ENCODE measurements around the gene IFNK. TPM values are rescaled to one million over a fixed set of nuclear protein-coding genes. Genes with fewer than 3 reads are reported as not detected.

IFNK gene
- total and polyA plus RNA-seq, 10 donors = not detected

- TF ChIP-seq, protein P1, sequence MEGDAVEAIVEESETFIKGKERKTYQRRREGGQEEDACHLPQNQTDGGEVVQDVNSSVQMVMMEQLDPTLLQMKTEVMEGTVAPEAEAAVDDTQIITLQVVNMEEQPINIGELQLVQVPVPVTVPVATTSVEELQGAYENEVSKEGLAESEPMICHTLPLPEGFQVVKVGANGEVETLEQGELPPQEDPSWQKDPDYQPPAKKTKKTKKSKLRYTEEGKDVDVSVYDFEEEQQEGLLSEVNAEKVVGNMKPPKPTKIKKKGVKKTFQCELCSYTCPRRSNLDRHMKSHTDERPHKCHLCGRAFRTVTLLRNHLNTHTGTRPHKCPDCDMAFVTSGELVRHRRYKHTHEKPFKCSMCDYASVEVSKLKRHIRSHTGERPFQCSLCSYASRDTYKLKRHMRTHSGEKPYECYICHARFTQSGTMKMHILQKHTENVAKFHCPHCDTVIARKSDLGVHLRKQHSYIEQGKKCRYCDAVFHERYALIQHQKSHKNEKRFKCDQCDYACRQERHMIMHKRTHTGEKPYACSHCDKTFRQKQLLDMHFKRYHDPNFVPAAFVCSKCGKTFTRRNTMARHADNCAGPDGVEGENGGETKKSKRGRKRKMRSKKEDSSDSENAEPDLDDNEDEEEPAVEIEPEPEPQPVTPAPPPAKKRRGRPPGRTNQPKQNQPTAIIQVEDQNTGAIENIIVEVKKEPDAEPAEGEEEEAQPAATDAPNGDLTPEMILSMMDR (IDR thresholded peaks at IDR 0.05 in 8 of 11, conservative IDR thresholded peaks at IDR 0.05 in 3 of 11) = no peak
- TF ChIP-seq POLR2AphosphoS5 (IDR thresholded peaks at IDR 0.05) = no peak
- TF ChIP-seq POLR2A (IDR thresholded peaks at IDR 0.05) = no peak
- Histone ChIP-seq H3K36me3 (no peaks in the 10 kb centered on the region), H3K4me3 (no peak overlapping the region), H3K27me3 (replicated peaks in 1 of 7) (no peaks in the 10 kb centered on the region), H3K4me1 (peaks cover 22 to 98% (median 81%) of the 10 kb centered on the region in 6 donors), H3K9me3 (no peaks in the 10 kb centered on the region), H3K27ac (peak overlapping the region in 3 of 8 donors; percentile 4 to 52 (median 26))
- no peak for DNase-seq
- WGBS, 5 donors = 50 to 63% (median 61%) methylated on average over 5 of the region's 5 CpGs
- intact Hi-C loops (cut with DNase I; ENCODE audit: low total_unique reads) = no loop called here
Observed at GRCh38 chr9:27487128-27487640, 36.9 kb upstream of the IFNK start.

DNA sequence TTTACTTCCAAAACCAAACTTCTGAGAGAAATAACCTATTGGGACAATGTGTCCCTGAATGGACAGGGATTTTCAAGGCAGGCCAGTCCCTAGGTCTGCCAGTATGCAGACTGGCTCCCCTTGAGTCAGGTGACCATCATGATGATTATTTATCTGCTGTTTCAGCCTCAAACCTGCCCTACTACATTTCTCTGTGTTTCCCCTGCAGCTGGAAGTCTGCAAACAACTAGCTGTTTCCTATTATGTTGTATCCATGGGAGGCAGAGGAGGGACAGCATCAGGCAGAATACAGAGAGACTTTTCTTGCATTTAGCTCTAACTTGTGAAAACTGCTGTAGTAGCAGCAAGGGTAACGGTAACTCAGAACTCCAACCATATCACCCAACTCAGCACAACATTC, 36.2 kb upstream of the IFNK start:
- H3K9me3 ChIP-seq = no peaks in the 10 kb centered on the region
- DNase-seq = no peak
- H3K4me3 ChIP-seq = no peak overlapping the region
- 91 to 100% (median 94%) methylated on average over 1 of the region's 1 CpG for WGBS, 5 donors
- H3K4me1 ChIP-seq = peaks cover 22 to 97% (median 81%) of the 10 kb centered on the region in 6 donors
- TF ChIP-seq POLR2AphosphoS5 (IDR thresholded peaks at IDR 0.05) (no peak), POLR2A (IDR thresholded peaks at IDR 0.05) (no peak)
- TF ChIP-seq, protein P1 (IDR thresholded peaks at IDR 0.05 in 8 of 11, conservative IDR thresholded peaks at IDR 0.05 in 3 of 11) = no peak
- no peaks in the 10 kb centered on the region for H3K36me3 ChIP-seq
- H3K27me3 ChIP-seq (replicated peaks in 1 of 7) = no peaks in the 10 kb centered on the region
- intact Hi-C loops (cut with DNase I; ENCODE audit: low total_unique reads) = no loop called here
- peak overlapping the region in 3 of 8 donors; percentile 21 to 46 (median 26) for H3K27ac ChIP-seq

- Histone ChIP-seq H3K4me1 (peaks cover 22 to 84% (median 68%) of the 10 kb centered on the region in 6 donors), H3K36me3 (no peaks in the 10 kb centered on the region), H3K4me3 (no peak overlapping the region), H3K9me3 (peaks cover 0 to 6% (median 5%) of the 10 kb centered on the region in 8 donors), H3K27me3 (replicated peaks in 1 of 7) (no peaks in the 10 kb centered on the region), H3K27ac (peak overlapping the region in 4 of 8 donors; percentile 7 to 43 (median 22))
- no peak for DNase-seq
- intact Hi-C loops (cut with DNase I; ENCODE audit: low total_unique reads) = no loop called here
- 63 to 72% (median 67%) methylated on average over 5 of the region's 5 CpGs for WGBS, 5 donors
- TF ChIP-seq, protein P1 (IDR thresholded peaks at IDR 0.05 in 8 of 11, conservative IDR thresholded peaks at IDR 0.05 in 3 of 11) = no peak
- no peak for TF ChIP-seq POLR2A (IDR thresholded peaks at IDR 0.05)
- TF ChIP-seq POLR2AphosphoS5 (IDR thresholded peaks at IDR 0.05) = no peak
Observed at GRCh38 chr9:27489087-27489876, 34.8 kb upstream of the IFNK start.

DNA sequence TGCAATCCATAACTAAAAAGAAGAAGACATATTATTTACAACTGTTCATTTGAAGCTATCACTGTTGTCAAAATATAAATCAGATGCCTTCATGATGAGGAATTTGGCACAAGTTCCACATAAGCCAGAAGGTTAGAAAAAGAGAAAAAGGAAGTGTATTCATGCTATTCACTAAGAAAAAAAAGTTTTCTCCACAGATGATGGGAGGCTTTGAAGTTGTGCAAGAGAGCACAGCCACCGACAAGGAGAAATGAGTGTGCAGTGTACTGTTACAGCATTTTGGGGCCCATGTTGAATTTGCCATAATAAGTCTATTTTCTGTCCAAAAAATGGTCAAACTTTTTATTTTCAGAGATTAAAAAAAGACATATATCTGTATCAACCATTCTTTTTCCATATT, 32.9 kb upstream of the IFNK start:
- H3K9me3 ChIP-seq = peaks cover 0 to 12% (median 9%) of the 10 kb centered on the region in 8 donors
- intact Hi-C loops (cut with DNase I; ENCODE audit: low total_unique reads) = no loop called here
- H3K27ac ChIP-seq = no peak overlapping the region
- H3K27me3 ChIP-seq (replicated peaks in 1 of 7) = no peaks in the 10 kb centered on the region
- no peak for DNase-seq
- WGBS, 5 donors = 8 to 34% (median 13%) methylated on average over 1 of the region's 1 CpG
- peaks cover 13 to 74% (median 57%) of the 10 kb centered on the region in 6 donors for H3K4me1 ChIP-seq
- no peak overlapping the region for H3K4me3 ChIP-seq
- TF ChIP-seq, protein P1 (IDR thresholded peaks at IDR 0.05 in 8 of 11, conservative IDR thresholded peaks at IDR 0.05 in 3 of 11) = no peak
- TF ChIP-seq POLR2AphosphoS5 (IDR thresholded peaks at IDR 0.05) (no peak), POLR2A (IDR thresholded peaks at IDR 0.05) (no peak)
- H3K36me3 ChIP-seq = no peaks in the 10 kb centered on the region

Measured in spleen (tissue), 11 donors.